HEK293 (cell line): ENCODE results near the gene ACTN4.

Experiments used
- BCL6B ChIP-seq: fragments of 450-650 bp; formaldehyde crosslinking; IDR thresholded peaks from 2 replicates; pipeline ENCODE4 v1.5.1; 2017; ENCODE audit warnings: missing biosample characterization, missing genetic modification characterization
- CTCF ChIP-seq: fragments of 450-650 bp; formaldehyde crosslinking; IDR thresholded peaks from 2 replicates; pipeline ENCODE4 v1.5.1; 2016; ENCODE audit warnings: missing biosample characterization, missing genetic modification characterization
- PRDM10 ChIP-seq: fragments of 450-650 bp; formaldehyde crosslinking; IDR thresholded peaks from 2 replicates; pipeline ENCODE4 v1.5.1; 2016; ENCODE audit warnings: missing biosample characterization, missing genetic modification characterization
- ZNF610 ChIP-seq: fragments of 450-650 bp; formaldehyde crosslinking; IDR thresholded peaks from 2 replicates; pipeline ENCODE4 v1.5.1; 2016; ENCODE audit warnings: missing biosample characterization, missing genetic modification characterization, borderline replicate concordance

GRCh38 chr19:38650172-38650775 is 2.8 kb downstream of the ACTN4 start:
- TF ChIP-seq CTCF (tag by site-specific recombination) (no peak), PRDM10 (tag by site-specific recombination) (no peak), BCL6B (tag by site-specific recombination) (no peak), ZNF610 (tag by site-specific recombination) (no peak)
